ENCODE results near the gene ZFAND6. TPM values are rescaled to one million over a fixed set of nuclear protein-coding genes. Genes with fewer than 3 reads are reported as not detected.

ZFAND6 gene
- total and polyA plus RNA-seq, 2 donors (not counting 1 experiment from before 2014, with no cell fraction given): 125 to 325 TPM

- Histone ChIP-seq H3K9ac (ENCODE audit: insufficient read depth, low read length) (no peak overlapping the region), H3K4me3 (replicated peaks in 1 of 4; ENCODE audit: control extremely low read depth in 1 of 4, insufficient read depth in 1 of 4, low read depth in 3 of 4, low read length in 4 of 4) (no peak overlapping the region), H3K4me2 (ENCODE audit: extremely low read depth, insufficient read depth, low read length) (no peak overlapping the region), H3K79me2 (ENCODE audit: control insufficient read depth, insufficient read depth, low read length) (no peaks in the 10 kb centered on the region), H4K20me1 (ENCODE audit: control insufficient read depth, extremely low read depth, insufficient read depth, low read length) (no peaks in the 10 kb centered on the region), H3K4me1 (ENCODE audit: control insufficient read depth, extremely low read depth, insufficient read depth, low read length) (peaks cover 18% of the 10 kb centered on the region), H3K27me3 (ENCODE audit: control insufficient read depth, insufficient read depth, low read length) (no peaks in the 10 kb centered on the region), H3K27ac (ENCODE audit: insufficient read depth, low read length) (peak overlapping the region; percentile 70), H3K9me3 (ENCODE audit: control insufficient read depth, insufficient read depth, low read depth, low read length) (no peaks in the 10 kb centered on the region), H3K36me3 (ENCODE audit: control insufficient read depth, insufficient read depth, low read length) (peaks cover 17% of the 10 kb centered on the region), H2AFZ (ENCODE audit: low read length) (no peak overlapping the region)
- TF ChIP-seq CTCF (conservative IDR thresholded peaks at IDR 0.05 in 1 of 2, IDR thresholded peaks at IDR 0.05 in 1 of 2; ENCODE audit: low read depth in 1 of 2, low read length in 2 of 2): no peak
- DNase-seq (ENCODE audit: low read depth in 2 of 2): no peak
These were observed 120.5 kb downstream of the ZFAND6 start for GRCh38 chr15:80179935-80180334.

GRCh38 chr15:80180468-80180867, 121.0 kb downstream of the ZFAND6 start:
- H4K20me1 ChIP-seq (ENCODE audit: control insufficient read depth, extremely low read depth, insufficient read depth, low read length): no peaks in the 10 kb centered on the region
- peaks cover 16% of the 10 kb centered on the region for H3K36me3 ChIP-seq (ENCODE audit: control insufficient read depth, insufficient read depth, low read length)
- no peak for DNase-seq (ENCODE audit: low read depth in 2 of 2)

GRCh38 chr15:80180986-80181385, 121.5 kb downstream of the ZFAND6 start:
- H3K4me2 ChIP-seq (ENCODE audit: extremely low read depth, insufficient read depth, low read length): no peak overlapping the region
- H3K4me1 ChIP-seq (ENCODE audit: control insufficient read depth, extremely low read depth, insufficient read depth, low read length): peaks cover 16% of the 10 kb centered on the region
- no peaks in the 10 kb centered on the region for H3K79me2 ChIP-seq (ENCODE audit: control insufficient read depth, insufficient read depth, low read length)
- no peak overlapping the region for H3K4me3 ChIP-seq (replicated peaks in 1 of 4; ENCODE audit: control extremely low read depth in 1 of 4, insufficient read depth in 1 of 4, low read depth in 3 of 4, low read length in 4 of 4)
- no peak for DNase-seq (ENCODE audit: low read depth in 2 of 2)
- H3K27me3 ChIP-seq (ENCODE audit: control insufficient read depth, insufficient read depth, low read length): no peaks in the 10 kb centered on the region
- no peak overlapping the region for H2AFZ ChIP-seq (ENCODE audit: low read length)
- no peaks in the 10 kb centered on the region for H4K20me1 ChIP-seq (ENCODE audit: control insufficient read depth, extremely low read depth, insufficient read depth, low read length)
- H3K36me3 ChIP-seq (ENCODE audit: control insufficient read depth, insufficient read depth, low read length): peaks cover 17% of the 10 kb centered on the region
- no peaks in the 10 kb centered on the region for H3K9me3 ChIP-seq (ENCODE audit: control insufficient read depth, insufficient read depth, low read depth, low read length)
- H3K9ac ChIP-seq (ENCODE audit: insufficient read depth, low read length): no peak overlapping the region
- H3K27ac ChIP-seq (ENCODE audit: insufficient read depth, low read length): no peak overlapping the region
- TF ChIP-seq EZH2 (IDR thresholded peaks at IDR 0.05; ENCODE audit: low read length, missing control alignments): no peak
- TF ChIP-seq CTCF (conservative IDR thresholded peaks at IDR 0.05 in 1 of 2, IDR thresholded peaks at IDR 0.05 in 1 of 2; ENCODE audit: low read depth in 1 of 2, low read length in 2 of 2): no peak

More at GRCh38 chr15:80180468-80180867, 121.0 kb downstream of the ZFAND6 start:
- Histone ChIP-seq H3K4me2 (ENCODE audit: extremely low read depth, insufficient read depth, low read length) (no peak overlapping the region), H2AFZ (ENCODE audit: low read length) (no peak overlapping the region), H3K27me3 (ENCODE audit: control insufficient read depth, insufficient read depth, low read length) (no peaks in the 10 kb centered on the region), H3K9ac (ENCODE audit: insufficient read depth, low read length) (no peak overlapping the region), H3K4me1 (ENCODE audit: control insufficient read depth, extremely low read depth, insufficient read depth, low read length) (peaks cover 16% of the 10 kb centered on the region), H3K79me2 (ENCODE audit: control insufficient read depth, insufficient read depth, low read length) (no peaks in the 10 kb centered on the region), H3K9me3 (ENCODE audit: control insufficient read depth, insufficient read depth, low read depth, low read length) (no peaks in the 10 kb centered on the region), H3K4me3 (replicated peaks in 1 of 4; ENCODE audit: control extremely low read depth in 1 of 4, insufficient read depth in 1 of 4, low read depth in 3 of 4, low read length in 4 of 4) (no peak overlapping the region), H3K27ac (ENCODE audit: insufficient read depth, low read length) (no peak overlapping the region)
- TF ChIP-seq EZH2 (IDR thresholded peaks at IDR 0.05; ENCODE audit: low read length, missing control alignments) (no peak), CTCF (conservative IDR thresholded peaks at IDR 0.05 in 1 of 2, IDR thresholded peaks at IDR 0.05 in 1 of 2; ENCODE audit: low read depth in 1 of 2, low read length in 2 of 2) (no peak)
